SK-N-SH (cell line): Measurements from ENCODE around the gene KCND1. TPM values are rescaled to one million over a fixed set of nuclear protein-coding genes. Genes with fewer than 3 reads are reported as not detected.

ENCODE experiments used
- CTCF ChIA-PET: fragments of 300-600, 350-600 bp; formaldehyde crosslinking; extraction: SDS; loops from one replicate; lab custom pipeline; 2021; lab: Yijun Ruan, JAX
- POLR2A ChIA-PET: fragments of 350-600 bp; sonication (Branson Sonifier 250); formaldehyde crosslinking; extraction: SDS; loops from one replicate; lab custom pipeline; 2020; ENCODE audit warnings: antibody characterized with exemption, inconsistent platforms; lab: Yijun Ruan, JAX
- DNase-seq: peaks from one replicate; pipeline ENCODE4 v3.0.0; 2012
- H2AFZ ChIP-seq: fragments of 200-600 bp; sonication (generic); 2 replicates; pipeline ENCODE4 v1.8.1; 2016; ENCODE audit warnings: antibody characterized with exemption, mild to moderate bottlenecking, low read depth
- H3F3A ChIP-seq: fragments of 200-600 bp; sonication (generic); replicated peaks from 2 replicates; pipeline ENCODE3; 2016; ENCODE audit warnings: antibody characterized with exemption, mild to moderate bottlenecking; ENCODE audit not compliant: insufficient read depth
- H3K27ac ChIP-seq, 2 experiments: fragments of 200-500 bp in 1 of 2; fragments of 200-600 bp in 1 of 2; sonication (Bioruptor generic) in 1 of 2; sonication (generic), shearing (Covaris generic) in 1 of 2; 2 replicates each; pipeline versions ENCODE4 v1.5.1 to v1.6.1; 2014 to 2016; ENCODE audit warnings: low read depth in 2 of 2, inconsistent platforms in 1 of 2, low read length in 1 of 2, mild to moderate bottlenecking in 1 of 2, mixed read lengths in 1 of 2
- H3K27me3 ChIP-seq: fragments of 200-600 bp; sonication (generic), shearing (Covaris generic); 2 replicates; pipeline ENCODE4 v1.6.1; 2016; ENCODE audit warnings: mixed run types; ENCODE audit not compliant: insufficient read depth
- H3K36me3 ChIP-seq, 2 experiments: fragments of 200-500 bp in 1 of 2; fragments of 200-600 bp in 1 of 2; sonication (Bioruptor generic) in 1 of 2; sonication (generic) in 1 of 2; replicated peaks in 1 of 2; 2 replicates each; pipeline versions ENCODE3 to v1.5.1; 2014 to 2016; ENCODE audit warnings: low read length in 1 of 2, mild to moderate bottlenecking in 1 of 2; ENCODE audit not compliant: insufficient read depth in 2 of 2, control insufficient read depth in 1 of 2
- H3K4me1 ChIP-seq, 2 experiments: fragments of 200-500 bp in 1 of 2; fragments of 200-600 bp in 1 of 2; sonication (Bioruptor generic) in 1 of 2; sonication (generic), shearing (Covaris generic) in 1 of 2; 2 replicates each; pipeline versions ENCODE4 v1.5.1 to v1.6.1; 2014 to 2016; ENCODE audit warnings: low read depth in 1 of 2, low read length in 1 of 2, mixed run types in 1 of 2; ENCODE audit not compliant: insufficient read depth in 2 of 2, control insufficient read depth in 1 of 2
- H3K4me2 ChIP-seq: fragments of 200-600 bp; sonication (generic), shearing (Covaris generic); 2 replicates; pipeline ENCODE4 v1.6.1; 2017; ENCODE audit warnings: mixed run types
- H3K4me3 ChIP-seq, 2 experiments: fragments of 200-500 bp in 1 of 2; fragments of 200-600 bp in 1 of 2; sonication (Bioruptor generic) in 1 of 2; sonication (generic), shearing (Covaris generic) in 1 of 2; 2 replicates each; pipeline versions ENCODE4 v1.5.1 to v1.8.1; 2014 to 2016; ENCODE audit warnings: low read depth in 2 of 2, inconsistent platforms in 1 of 2, low read length in 1 of 2, mild to moderate bottlenecking in 1 of 2, mixed read lengths in 1 of 2, moderate library complexity in 1 of 2
- H3K79me2 ChIP-seq: fragments of 200-600 bp; sonication (generic); 2 replicates; pipeline ENCODE4 v1.8.1; 2017; ENCODE audit warnings: mild to moderate bottlenecking; ENCODE audit not compliant: insufficient read depth
- H3K9ac ChIP-seq: fragments of 200-600 bp; sonication (generic); 2 replicates; pipeline ENCODE4 v1.6.1; 2017; ENCODE audit warnings: mixed run types
- H3K9me2 ChIP-seq: fragments of 200-600 bp; sonication (generic); 2 replicates; pipeline ENCODE4 v1.6.1; 2017; ENCODE audit warnings: mixed run types
- H3K9me3 ChIP-seq: fragments of 200-600 bp; sonication (generic); 2 replicates; pipeline ENCODE4 v1.6.1; 2017; ENCODE audit warnings: mixed run types, mild to moderate bottlenecking, moderate library complexity
- H4K20me1 ChIP-seq: fragments of 200-600 bp; sonication (generic); 2 replicates; pipeline ENCODE4 v1.6.1; 2017; ENCODE audit warnings: mild to moderate bottlenecking, mixed run types; ENCODE audit not compliant: insufficient read depth
- CHD2 ChIP-seq: fragments of 150-350 bp; IDR thresholded peaks from 2 replicates; pipeline ENCODE4 v1.6.1; 2018; ENCODE audit warnings: low read length; ENCODE audit not compliant: partially characterized antibody
- EP300 ChIP-seq, 2 experiments: IDR thresholded peaks; 2 replicates each; pipeline versions ENCODE4 v1.4.0 to v1.6.1; 2012; ENCODE audit warnings: borderline replicate concordance in 1 of 2, low read depth in 1 of 2, low read length in 1 of 2
- FOSL2 ChIP-seq: IDR thresholded peaks from 2 replicates; pipeline ENCODE4 v1.4.0; 2012; ENCODE audit warnings: low read depth, mild to moderate bottlenecking, moderate library complexity, borderline replicate concordance
- FOXJ3 ChIP-seq: sonication (generic); formaldehyde crosslinking; IDR thresholded peaks from 2 replicates; pipeline ENCODE4 v1.5.1; 2020; ENCODE audit warnings: mild to moderate bottlenecking, missing genetic modification reagents
- GABPA ChIP-seq: IDR thresholded peaks from 2 replicates; pipeline ENCODE4 v1.4.0; 2012; ENCODE audit warnings: low read depth, mild to moderate bottlenecking
- GATA2 ChIP-seq: sonication (generic); formaldehyde crosslinking; IDR thresholded peaks from 2 replicates; pipeline ENCODE4 v1.5.0; 2020; ENCODE audit warnings: mild to moderate bottlenecking, missing genetic modification reagents
- JUND ChIP-seq: IDR thresholded peaks from 2 replicates; pipeline ENCODE4 v1.4.0; 2012
- MXI1 ChIP-seq: IDR thresholded peaks from 2 replicates; pipeline ENCODE4 v1.6.1; 2012; ENCODE audit warnings: mild to moderate bottlenecking, low read depth, low read length, improper control_type of control experiment
- POLR2AphosphoS5 ChIP-seq: IDR thresholded peaks from 2 replicates; pipeline ENCODE4 v1.6.1; 2012; ENCODE audit warnings: low read depth, low read length
- RAD21 ChIP-seq: IDR thresholded peaks from 2 replicates; pipeline ENCODE4 v1.6.1; 2012; ENCODE audit warnings: mild to moderate bottlenecking, low read length
- TCF12 ChIP-seq: IDR thresholded peaks from 2 replicates; pipeline ENCODE4 v1.4.0; 2012
- TEAD4 ChIP-seq: IDR thresholded peaks from 2 replicates; pipeline ENCODE4 v1.4.0; 2012; ENCODE audit warnings: mild to moderate bottlenecking, borderline replicate concordance; ENCODE audit not compliant: insufficient read depth
- WGBS: methylation state at CpG from one replicate; pipeline ENCODE4 v1.1.6; 2017; ENCODE audit warnings: low lambda C conversion rate; 5-methylcytosine and 5-hydroxymethylcytosine counted together
- polyA plus RNA-seq, 3 experiments: library from polyadenylated mRNA; depleted of rRNA; stranded (reverse); fragments of >200 nt; gene quantifications; 2 replicates each; pipeline ENCODE4 v1.2.3, GENCODE V29; 2012
- TF ChIP-seq, protein P1 (sequence below): fragments of 200-600 bp; sonication (generic); IDR thresholded peaks from 2 replicates; pipeline ENCODE4 v1.6.1; 2017; ENCODE audit warnings: antibody characterized with exemption, mild to moderate bottlenecking, moderate library complexity
- TF ChIP-seq, protein P2 (sequence below): IDR thresholded peaks from 2 replicates; pipeline ENCODE4 v1.4.0; 2012; ENCODE audit warnings: low read depth, borderline replicate concordance
- TF ChIP-seq, protein P3 (sequence below): IDR thresholded peaks from 2 replicates; pipeline ENCODE4; 2012
- TF ChIP-seq, protein P4 (sequence below): fragments of 150-350 bp; IDR thresholded peaks from 2 replicates; pipeline ENCODE4 v1.6.1; 2016; ENCODE audit warnings: mild to moderate bottlenecking, low read depth, low read length

KCND1 gene
- polyA plus RNA-seq, 1 of the 3 experiments (the other 2 are of a cell fraction): 1.2 TPM

DNA sequence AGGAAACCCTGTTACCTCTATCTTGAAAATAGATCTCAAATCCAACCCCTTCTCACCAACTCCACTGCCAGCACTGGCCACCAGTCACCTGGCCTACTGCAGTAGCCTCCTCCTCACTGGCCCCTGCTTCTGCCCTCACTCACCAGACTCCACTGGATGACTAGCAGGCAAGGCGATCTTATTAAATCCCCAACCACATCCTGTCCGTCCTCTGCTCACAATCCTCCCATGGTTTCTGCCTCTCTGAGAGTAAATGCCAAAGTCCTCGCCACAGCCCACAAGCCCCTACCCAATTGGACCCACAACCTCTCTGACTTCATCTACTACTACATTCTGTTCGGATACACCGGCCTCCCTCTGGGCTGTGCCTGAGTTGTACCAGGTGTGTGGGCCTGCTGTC lies 47.4 kb downstream of the KCND1 start (continued):
- TF ChIP-seq FOSL2: no peak
- TF ChIP-seq GATA2 (CRISPR knock-in tag): no peak
- no peak for TF ChIP-seq RAD21
- no peak for TF ChIP-seq JUND

DNA sequence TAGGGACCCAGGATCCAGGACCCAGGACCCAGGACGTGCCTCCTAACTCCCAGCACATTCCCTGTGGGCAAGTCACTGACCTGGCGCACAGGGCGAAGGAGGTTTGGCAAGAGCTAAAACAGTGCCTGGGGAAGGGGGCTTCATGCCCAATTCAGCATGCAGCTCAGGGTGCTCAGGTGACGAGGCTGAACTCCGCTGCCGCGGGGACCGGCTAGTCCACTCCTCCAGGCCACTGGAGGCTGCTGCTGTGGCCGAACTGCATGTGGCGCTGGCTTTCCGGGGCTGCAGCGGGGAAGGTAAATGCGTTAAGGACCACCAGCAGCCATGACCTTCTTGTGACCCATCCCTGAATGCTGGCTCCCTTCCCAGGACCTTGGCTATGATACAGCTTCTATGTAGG lies 47.9 kb downstream of the KCND1 start:
- no peak for DNase-seq
- Histone ChIP-seq H3K27ac (no peak overlapping the region), H3K4me2 (no peak overlapping the region), H3F3A (peaks cover 12% of the 10 kb centered on the region), H2AFZ (no peak overlapping the region), H3K4me1 (peaks cover 5 to 13% of the 10 kb centered on the region in 2 experiments; a peak in 2 of 4 replicates), H3K9ac (no peak overlapping the region), H3K27me3 (no peaks in the 10 kb centered on the region), H3K79me2 (no peaks in the 10 kb centered on the region), H3K4me3 (no peak overlapping the region), H4K20me1 (0 out of 2 replicates have a peak, but pooled peaks cover 9% of the 10 kb centered on the region), H3K9me3 (no peaks in the 10 kb centered on the region), H3K9me2 (no peaks in the 10 kb centered on the region), H3K36me3 (peaks cover 6 to 56% of the 10 kb centered on the region in 2 experiments)
- ChIA-PET POLR2A (no interaction called here), CTCF (no interaction called here)
- WGBS: 96% methylated on average over 8 of the region's 13 CpGs
- no peak for TF ChIP-seq EP300 (IDR thresholded peaks at IDR 0.05; ENCODE audit: borderline replicate concordance in 1 of 2, low read depth in 1 of 2, low read length in 1 of 2)
- TF ChIP-seq, protein P1, sequence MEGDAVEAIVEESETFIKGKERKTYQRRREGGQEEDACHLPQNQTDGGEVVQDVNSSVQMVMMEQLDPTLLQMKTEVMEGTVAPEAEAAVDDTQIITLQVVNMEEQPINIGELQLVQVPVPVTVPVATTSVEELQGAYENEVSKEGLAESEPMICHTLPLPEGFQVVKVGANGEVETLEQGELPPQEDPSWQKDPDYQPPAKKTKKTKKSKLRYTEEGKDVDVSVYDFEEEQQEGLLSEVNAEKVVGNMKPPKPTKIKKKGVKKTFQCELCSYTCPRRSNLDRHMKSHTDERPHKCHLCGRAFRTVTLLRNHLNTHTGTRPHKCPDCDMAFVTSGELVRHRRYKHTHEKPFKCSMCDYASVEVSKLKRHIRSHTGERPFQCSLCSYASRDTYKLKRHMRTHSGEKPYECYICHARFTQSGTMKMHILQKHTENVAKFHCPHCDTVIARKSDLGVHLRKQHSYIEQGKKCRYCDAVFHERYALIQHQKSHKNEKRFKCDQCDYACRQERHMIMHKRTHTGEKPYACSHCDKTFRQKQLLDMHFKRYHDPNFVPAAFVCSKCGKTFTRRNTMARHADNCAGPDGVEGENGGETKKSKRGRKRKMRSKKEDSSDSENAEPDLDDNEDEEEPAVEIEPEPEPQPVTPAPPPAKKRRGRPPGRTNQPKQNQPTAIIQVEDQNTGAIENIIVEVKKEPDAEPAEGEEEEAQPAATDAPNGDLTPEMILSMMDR: no peak
- TF ChIP-seq, protein P2, sequence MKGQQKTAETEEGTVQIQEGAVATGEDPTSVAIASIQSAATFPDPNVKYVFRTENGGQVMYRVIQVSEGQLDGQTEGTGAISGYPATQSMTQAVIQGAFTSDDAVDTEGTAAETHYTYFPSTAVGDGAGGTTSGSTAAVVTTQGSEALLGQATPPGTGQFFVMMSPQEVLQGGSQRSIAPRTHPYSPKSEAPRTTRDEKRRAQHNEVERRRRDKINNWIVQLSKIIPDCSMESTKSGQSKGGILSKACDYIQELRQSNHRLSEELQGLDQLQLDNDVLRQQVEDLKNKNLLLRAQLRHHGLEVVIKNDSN: no peak
- TF ChIP-seq, protein P3, sequence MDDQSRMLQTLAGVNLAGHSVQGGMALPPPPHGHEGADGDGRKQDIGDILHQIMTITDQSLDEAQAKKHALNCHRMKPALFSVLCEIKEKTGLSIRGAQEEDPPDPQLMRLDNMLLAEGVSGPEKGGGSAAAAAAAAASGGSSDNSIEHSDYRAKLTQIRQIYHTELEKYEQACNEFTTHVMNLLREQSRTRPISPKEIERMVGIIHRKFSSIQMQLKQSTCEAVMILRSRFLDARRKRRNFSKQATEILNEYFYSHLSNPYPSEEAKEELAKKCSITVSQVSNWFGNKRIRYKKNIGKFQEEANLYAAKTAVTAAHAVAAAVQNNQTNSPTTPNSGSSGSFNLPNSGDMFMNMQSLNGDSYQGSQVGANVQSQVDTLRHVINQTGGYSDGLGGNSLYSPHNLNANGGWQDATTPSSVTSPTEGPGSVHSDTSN: no peak
- TF ChIP-seq TCF12: no peak
- TF ChIP-seq RAD21: no peak
- no peak for TF ChIP-seq FOXJ3
- no peak for TF ChIP-seq MXI1
- TF ChIP-seq TEAD4: no peak
- no peak for TF ChIP-seq POLR2AphosphoS5
- no peak for TF ChIP-seq GABPA
- TF ChIP-seq, protein P4, sequence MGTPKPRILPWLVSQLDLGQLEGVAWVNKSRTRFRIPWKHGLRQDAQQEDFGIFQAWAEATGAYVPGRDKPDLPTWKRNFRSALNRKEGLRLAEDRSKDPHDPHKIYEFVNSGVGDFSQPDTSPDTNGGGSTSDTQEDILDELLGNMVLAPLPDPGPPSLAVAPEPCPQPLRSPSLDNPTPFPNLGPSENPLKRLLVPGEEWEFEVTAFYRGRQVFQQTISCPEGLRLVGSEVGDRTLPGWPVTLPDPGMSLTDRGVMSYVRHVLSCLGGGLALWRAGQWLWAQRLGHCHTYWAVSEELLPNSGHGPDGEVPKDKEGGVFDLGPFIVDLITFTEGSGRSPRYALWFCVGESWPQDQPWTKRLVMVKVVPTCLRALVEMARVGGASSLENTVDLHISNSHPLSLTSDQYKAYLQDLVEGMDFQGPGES: no peak
- TF ChIP-seq CHD2: no peak
- TF ChIP-seq FOSL2: no peak
